IMR-90 (cell line): Measurements from ENCODE around the gene MEIS1. TPM values are rescaled to one million over a fixed set of nuclear protein-coding genes. Genes with fewer than 3 reads are reported as not detected.

ENCODE experiments used
- ATAC-seq: fragments of 200-7000 bp; cut with Tn5 transposase; 2 replicates; pipeline ENCODE4 v1.9.1; 2020; ENCODE audit warnings: low read depth, mild to moderate bottlenecking, moderate library complexity
- BruUV-seq: library from RNA; stranded (reverse); fragments of 400-500 nt; replicated peaks from 2 replicates; lab custom pipeline; 2021; lab: Mats Ljungman, UMichigan
- CTCF ChIA-PET: fragments of 300-600 bp; formaldehyde crosslinking; extraction: SDS; loops from one replicate; lab custom pipeline; 2021; ENCODE audit warnings: antibody characterized with exemption; lab: Yijun Ruan, JAX
- POLR2A ChIA-PET: fragments of 300-600 bp; sonication (Branson Sonifier 250); formaldehyde crosslinking; loops from one replicate; lab custom pipeline; 2022; ENCODE audit warnings: antibody characterized with exemption; ENCODE audit not compliant: unreplicated experiment; lab: Charles Lee
- DNase-seq: peaks from one replicate; pipeline ENCODE4 v3.0.0; 2013
- H2AFZ ChIP-seq: replicated peaks from 2 replicates; pipeline ENCODE3; 2013; ENCODE audit warnings: low read length, mild to moderate bottlenecking; ENCODE audit not compliant: poor library complexity
- H2AK5ac ChIP-seq: 2 replicates; pipeline ENCODE4 v1.6.1; 2013; ENCODE audit warnings: low read depth, low read length, inconsistent platforms
- H2AK9ac ChIP-seq: replicated peaks from 2 replicates; pipeline ENCODE3; 2013; ENCODE audit warnings: mild to moderate bottlenecking, low read depth, low read length, moderate library complexity; ENCODE audit not compliant: poor library complexity
- H2BK120ac ChIP-seq: 2 replicates; pipeline ENCODE4 v1.6.1; 2013; ENCODE audit warnings: low read depth, low read length, inconsistent platforms
- H2BK15ac ChIP-seq: 3 replicates; pipeline ENCODE4 v1.6.1; 2013; ENCODE audit warnings: low read depth, low read length, inconsistent platforms
- H2BK20ac ChIP-seq: 2 replicates; pipeline ENCODE4 v1.6.1; 2013; ENCODE audit warnings: low read depth, mild to moderate bottlenecking, inconsistent platforms, low read length, moderate library complexity
- H2BK5ac ChIP-seq: 2 replicates; pipeline ENCODE4 v1.6.1; 2013; ENCODE audit warnings: mild to moderate bottlenecking, low read depth, low read length, inconsistent platforms; ENCODE audit not compliant: poor library complexity, severe bottlenecking
- H3K14ac ChIP-seq: replicated peaks from 2 replicates; pipeline ENCODE4 v1.6.1; 2013; ENCODE audit warnings: low read depth, low read length, inconsistent platforms
- H3K18ac ChIP-seq: 2 replicates; pipeline ENCODE4 v1.6.1; 2013; ENCODE audit warnings: low read depth, low read length, control low read depth
- H3K23ac ChIP-seq: 2 replicates; pipeline ENCODE4 v1.6.1; 2013; ENCODE audit warnings: low read depth, low read length, inconsistent platforms
- H3K27ac ChIP-seq: 2 replicates; pipeline ENCODE4 v1.5.1; 2013; ENCODE audit warnings: mild to moderate bottlenecking, control low read depth, low read length; ENCODE audit not compliant: insufficient read depth
- H3K27me3 ChIP-seq: 2 replicates; pipeline ENCODE4 v1.6.1; 2013; ENCODE audit warnings: low read length; ENCODE audit not compliant: control insufficient read depth, insufficient read depth
- H3K36me3 ChIP-seq: 2 replicates; pipeline ENCODE4 v1.6.1; 2013; ENCODE audit warnings: low read length, mixed read lengths; ENCODE audit not compliant: control insufficient read depth, insufficient read depth
- H3K4ac ChIP-seq: 2 replicates; pipeline ENCODE4 v1.6.1; 2013; ENCODE audit warnings: low read depth, low read length, inconsistent platforms
- H3K4me1 ChIP-seq: 2 replicates; pipeline ENCODE4 v1.6.1; 2013; ENCODE audit warnings: low read length, mixed read lengths; ENCODE audit not compliant: control insufficient read depth, insufficient read depth
- H3K4me2 ChIP-seq: 2 replicates; pipeline ENCODE4 v1.6.1; 2013; ENCODE audit warnings: low read depth, mild to moderate bottlenecking, control low read depth, low read length, moderate library complexity
- H3K4me3 ChIP-seq: 2 replicates; pipeline ENCODE4 v1.5.1; 2013; ENCODE audit warnings: low read depth, mild to moderate bottlenecking, control low read depth, low read length, moderate library complexity; ENCODE audit not compliant: insufficient read depth
- H3K56ac ChIP-seq: 2 replicates; pipeline ENCODE4 v1.6.1; 2013; ENCODE audit warnings: low read length, inconsistent platforms; ENCODE audit not compliant: insufficient read depth; ENCODE audit errors: extremely low read depth
- H3K79me1 ChIP-seq, 2 experiments: 2 replicates each; pipeline ENCODE4 v1.6.1; 2013; ENCODE audit warnings: low read length in 2 of 2, inconsistent platforms in 1 of 2, low read depth in 1 of 2
- H3K9ac ChIP-seq: 2 replicates; pipeline ENCODE4 v1.6.1; 2013; ENCODE audit warnings: low read depth, low read length, control low read depth
- H3K9me1 ChIP-seq: 2 replicates; pipeline ENCODE4 v1.6.1; 2013; ENCODE audit warnings: low read length, inconsistent platforms; ENCODE audit not compliant: insufficient read depth
- H3K9me3 ChIP-seq: 2 replicates; pipeline ENCODE4 v1.6.1; 2013; ENCODE audit warnings: low read length; ENCODE audit not compliant: control insufficient read depth, insufficient read depth
- H4K20me1 ChIP-seq: 2 replicates; pipeline ENCODE4 v1.6.1; 2013; ENCODE audit warnings: low read length, inconsistent platforms; ENCODE audit not compliant: insufficient read depth
- H4K5ac ChIP-seq: 2 replicates; pipeline ENCODE4 v1.6.1; 2013; ENCODE audit warnings: mild to moderate bottlenecking, low read depth, low read length, control low read depth
- H4K8ac ChIP-seq, 2 experiments: 2 replicates each; pipeline ENCODE4 v1.6.1; 2013; ENCODE audit warnings: low read depth in 2 of 2, low read length in 2 of 2, control low read depth in 1 of 2, inconsistent platforms in 1 of 2
- H4K91ac ChIP-seq: 2 replicates; pipeline ENCODE4 v1.6.1; 2013; ENCODE audit warnings: low read depth, low read length, inconsistent platforms; ENCODE audit not compliant: insufficient read depth
- BHLHE40 ChIP-seq: fragments of 150-350 bp; IDR thresholded peaks from 2 replicates; pipeline ENCODE4 v1.6.1; 2016; ENCODE audit warnings: mild to moderate bottlenecking, low read depth, low read length
- CEBPB ChIP-seq: IDR thresholded peaks from 2 replicates; pipeline ENCODE4 v1.6.1; 2012; ENCODE audit warnings: low read depth, low read length, improper control_type of control experiment
- CHD1 ChIP-seq: IDR thresholded peaks from 2 replicates; pipeline ENCODE4 v1.6.1; 2012; ENCODE audit warnings: low read depth, low read length, improper control_type of control experiment
- CTCF ChIP-seq: conservative IDR thresholded peaks from 2 replicates; pipeline ENCODE4 v1.5.1; 2012; ENCODE audit warnings: mild to moderate bottlenecking, low read depth, low read length, improper control_type of control experiment
- ELK1 ChIP-seq: fragments of 150-350 bp; IDR thresholded peaks from 2 replicates; pipeline ENCODE4 v1.6.1; 2016; ENCODE audit warnings: low read depth, mild to moderate bottlenecking, low read length, moderate library complexity, borderline replicate concordance
- FOS ChIP-seq: fragments of 150-350 bp; IDR thresholded peaks from 2 replicates; pipeline ENCODE4 v1.6.1; 2016; ENCODE audit warnings: low read depth, low read length
- MAFK ChIP-seq: IDR thresholded peaks from 2 replicates; pipeline ENCODE4 v1.6.1; 2012; ENCODE audit warnings: low read depth, low read length, improper control_type of control experiment
- MAZ ChIP-seq: IDR thresholded peaks from 2 replicates; pipeline ENCODE4 v1.6.1; 2012; ENCODE audit warnings: low read depth, mild to moderate bottlenecking, low read length, improper control_type of control experiment, moderate library complexity, borderline replicate concordance
- MXI1 ChIP-seq: IDR thresholded peaks from 2 replicates; pipeline ENCODE4 v1.6.1; 2012; ENCODE audit warnings: low read depth, mild to moderate bottlenecking, low read length, moderate library complexity, borderline replicate concordance
- NFE2L2 ChIP-seq: fragments of 150-350 bp; IDR thresholded peaks from 2 replicates; pipeline ENCODE4 v1.6.1; 2016; ENCODE audit warnings: low read depth, mild to moderate bottlenecking, low read length
- POLR2A ChIP-seq: IDR thresholded peaks from 2 replicates; pipeline ENCODE4 v1.6.1; 2012; ENCODE audit warnings: mild to moderate bottlenecking, low read depth, low read length
- RAD21 ChIP-seq: IDR thresholded peaks from 2 replicates; pipeline ENCODE4 v1.6.1; 2012; ENCODE audit warnings: low read length, improper control_type of control experiment
- RCOR1 ChIP-seq: IDR thresholded peaks from 2 replicates; pipeline ENCODE4 v1.6.1; 2012; ENCODE audit warnings: mild to moderate bottlenecking, low read length, improper control_type of control experiment; ENCODE audit not compliant: insufficient replicate concordance
- RFX5 ChIP-seq: IDR thresholded peaks from 2 replicates; pipeline ENCODE4 v1.8.0; 2012; ENCODE audit warnings: low read depth, mild to moderate bottlenecking, low read length, moderate library complexity
- SMC3 ChIP-seq: fragments of 150-350 bp; IDR thresholded peaks from 2 replicates; pipeline ENCODE4 v1.6.1; 2016; ENCODE audit warnings: low read depth, mild to moderate bottlenecking, antibody characterized with exemption, low read length, moderate library complexity
- WGBS, 2 experiments: methylation state at CpG; one replicate each; pipeline versions ENCODE4 v1.1.5 to v1.1.7; 2013; ENCODE audit warnings: missing lambda C conversion rate in 2 of 2; ENCODE audit not compliant: insufficient read length in 1 of 2; ENCODE audit errors: extremely low coverage in 2 of 2; 5-methylcytosine and 5-hydroxymethylcytosine counted together
- dilution Hi-C: fragments of 300-500 bp; cut with HindIII; formaldehyde crosslinking; loops from one replicate; pipeline ENCODE4 v1.14.3; 2018; ENCODE audit warnings: low sequenced_read_pairs; ENCODE audit not compliant: unreplicated experiment
- in situ Hi-C: fragments of 300-500 bp; cut with MboI; formaldehyde crosslinking; loops from 3 replicates; pipeline ENCODE4 v1.14.3; 2019; ENCODE audit warnings: low sequenced_read_pairs, inconsistent platforms, mixed read lengths
- intact Hi-C: fragments of 100-400 bp; cut with micrococcal nuclease; formaldehyde crosslinking; loops from 2 replicates; pipeline ENCODE4 v1.10.0; 2022
- polyA plus RNA-seq, 3 experiments: library from polyadenylated mRNA; depleted of rRNA; stranded (reverse); fragments of >200 nt; gene quantifications; 2 replicates each; pipeline ENCODE4 v1.2.3, GENCODE V29; 2012; ENCODE audit warnings: low replicate concordance in 1 of 3
- total RNA-seq: library from RNA; depleted of rRNA; stranded (reverse); fragments of >200 nt; gene quantifications from 2 replicates; pipeline ENCODE4 v1.2.3, GENCODE V29; 2012
- TF ChIP-seq, protein P1 (sequence below): fragments of 150-350 bp; IDR thresholded peaks from 2 replicates; pipeline ENCODE4 v1.6.1; 2017; ENCODE audit warnings: mild to moderate bottlenecking, antibody characterized with exemption, low read length, low read depth

MEIS1 gene
- total and polyA plus RNA-seq, 2 of the 4 experiments (the other 2 are of a cell fraction), result 54.4 to 157 TPM

DNA sequence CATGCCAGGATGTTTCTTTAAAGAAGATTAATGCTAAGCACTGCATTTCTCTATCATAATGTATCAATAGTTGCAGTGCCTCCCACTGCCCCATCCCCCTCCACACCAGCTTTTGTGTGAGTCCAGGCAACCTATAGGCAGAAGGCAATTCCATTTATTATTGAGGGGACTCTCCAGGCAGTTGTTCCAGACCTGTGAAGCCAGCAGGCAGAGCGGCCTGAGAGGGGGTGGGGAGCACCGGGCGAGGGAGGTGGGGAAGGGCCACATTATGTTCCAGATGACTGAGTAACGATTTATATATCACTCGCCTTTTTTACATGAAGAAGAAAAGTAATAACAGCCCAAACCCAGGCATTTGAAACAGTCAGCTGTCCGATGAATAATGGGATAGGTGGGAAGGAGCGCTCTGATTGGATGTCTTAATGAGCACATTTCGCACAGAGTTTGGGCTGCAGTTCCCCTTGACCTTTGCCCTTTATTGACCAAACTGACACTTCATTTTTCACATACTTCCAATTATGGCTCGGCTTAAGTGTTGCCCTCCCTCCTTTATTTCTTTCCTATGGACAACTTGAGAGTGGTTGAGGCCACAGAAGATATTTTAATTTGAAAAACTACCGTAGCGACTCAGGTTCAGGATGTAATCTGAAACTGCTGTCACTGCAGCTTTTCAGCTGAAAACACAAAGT, 34.4 kb downstream of the MEIS1 start:
- Histone ChIP-seq H2AK9ac (no peak overlapping the region), H3K79me1 (peaks cover 10 to 58% of the 10 kb centered on the region in 2 experiments), H2BK120ac (no peak overlapping the region), H3K27me3 (no peaks in the 10 kb centered on the region), H3K9me1 (peaks cover 28% of the 10 kb centered on the region), H2AK5ac (no peak overlapping the region), H3K27ac (peak overlapping the region; percentile 13; the same call in 1 of the 2 replicates), H3K4me3 (no peak overlapping the region), H2AFZ (no peak overlapping the region), H2BK20ac (no peak overlapping the region), H3K56ac (no peak overlapping the region), H2BK15ac (no peak overlapping the region), H3K23ac (peak overlapping the region; percentile 4; the same call in 1 of the 2 replicates), H2BK5ac (no peak overlapping the region), H4K91ac (no peak overlapping the region), H3K4me2 (no peak overlapping the region), H3K4ac (no peak overlapping the region), H4K20me1 (peaks cover 83% of the 10 kb centered on the region), H3K18ac (no peak overlapping the region), H3K9me3 (no peaks in the 10 kb centered on the region), H4K8ac (no peak overlapping the region), H4K5ac (no peak overlapping the region), H3K14ac (no peak overlapping the region), H3K4me1 (peaks cover 13% of the 10 kb centered on the region), H3K9ac (peak overlapping the region; percentile 27), H3K36me3 (peaks cover 44% of the 10 kb centered on the region)
- DNase-seq (no peak), ATAC-seq (no peak)
- dilution Hi-C loops (no loop called here), in situ Hi-C loops (no loop called here), intact Hi-C loops (no loop called here)
- ChIA-PET CTCF (no interaction called here), POLR2A (no interaction called here)
- BruUV-seq, result no TSS peak
- TF ChIP-seq CEBPB (no peak), RCOR1 (no peak), RFX5 (no peak), RAD21 (no peak), FOS (no peak), POLR2A (no peak), CTCF (no peak), MAZ (no peak), MAFK (no peak), NFE2L2 (no peak), ELK1 (no peak), MXI1 (no peak), CHD1 (no peak), SMC3 (no peak), BHLHE40 (no peak)
- TF ChIP-seq, protein P1, sequence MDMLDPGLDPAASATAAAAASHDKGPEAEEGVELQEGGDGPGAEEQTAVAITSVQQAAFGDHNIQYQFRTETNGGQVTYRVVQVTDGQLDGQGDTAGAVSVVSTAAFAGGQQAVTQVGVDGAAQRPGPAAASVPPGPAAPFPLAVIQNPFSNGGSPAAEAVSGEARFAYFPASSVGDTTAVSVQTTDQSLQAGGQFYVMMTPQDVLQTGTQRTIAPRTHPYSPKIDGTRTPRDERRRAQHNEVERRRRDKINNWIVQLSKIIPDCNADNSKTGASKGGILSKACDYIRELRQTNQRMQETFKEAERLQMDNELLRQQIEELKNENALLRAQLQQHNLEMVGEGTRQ, result no peak
- no CpG with 5 or more reads among the region's 11 CpGs for WGBS, 2 experiments
